ENCODE measurements around the gene ZNF24. TPM values are rescaled to one million over a fixed set of nuclear protein-coding genes. Genes with fewer than 3 reads are reported as not detected.

Gene ZNF24
- total RNA-seq, 1 experiment from 2014 or later = 54.7 TPM

DNA sequence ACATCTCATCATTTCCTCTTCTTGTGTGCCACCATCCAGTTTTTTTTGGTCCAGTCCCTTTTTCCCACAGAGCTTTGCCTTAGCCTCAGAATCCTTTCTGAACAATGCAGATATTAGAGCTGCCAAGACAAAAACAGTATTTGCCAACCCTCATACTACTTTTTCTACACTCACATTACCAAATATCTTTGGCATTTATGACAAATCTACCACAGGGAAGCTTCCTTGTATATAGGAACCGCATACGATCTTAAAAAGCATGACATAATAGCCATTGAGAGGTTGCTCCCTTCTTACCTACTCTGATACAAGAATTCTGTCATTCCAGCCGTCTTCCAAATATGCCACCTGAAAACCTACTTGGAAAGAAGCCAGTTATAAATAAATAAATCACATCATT is 9.4 kb downstream of the ZNF24 start:
- Histone ChIP-seq H3K36me3 (ENCODE audit: control insufficient read depth in 1 of 2, insufficient read depth in 2 of 2, low read length in 2 of 2) (peaks cover 57 to 69% of the 10 kb centered on the region in 2 experiments), H3K4me1 (ENCODE audit: control insufficient read depth in 1 of 2, insufficient read depth in 2 of 2, low read length in 2 of 2) (no peaks in the 10 kb centered on the region), H3K9me3 (ENCODE audit: control insufficient read depth in 1 of 2, insufficient read depth in 1 of 2, low read depth in 1 of 2, low read length in 2 of 2) (no peaks in the 10 kb centered on the region), H3K9ac (ENCODE audit: low read length) (no peak overlapping the region), H3K27ac (ENCODE audit: low read depth, low read length) (no peak overlapping the region), H2AFZ (ENCODE audit: low read depth, low read length, poor library complexity, severe bottlenecking) (no peak overlapping the region), H3K4me3 (replicated peaks in 1 of 2; ENCODE audit: low read depth in 1 of 2, low read length in 2 of 2) (no peak overlapping the region), H3K4me2 (ENCODE audit: low read length) (no peak overlapping the region), H3K27me3 (ENCODE audit: insufficient read depth, low read length) (no peaks in the 10 kb centered on the region), H4K20me1 (ENCODE audit: insufficient read depth) (no peaks in the 10 kb centered on the region), H3K9me2 (ENCODE audit: insufficient read depth) (no peaks in the 10 kb centered on the region), H3K79me2 (ENCODE audit: insufficient read depth, low read length) (peaks cover 47% of the 10 kb centered on the region)
- ATAC-seq (no peak), DNase-seq (ENCODE audit: low read depth, low spot score) (no peak)
- POLR2A ChIA-PET = no interaction called here
- CTCF ChIA-PET = no interaction called here
- intact Hi-C loops (cut with micrococcal nuclease) = no loop called here
- RAD21 ChIA-PET (ENCODE audit: low non-redundant PET in 1 of 2, low total read pairs in 2 of 2, uncharacterized antibody in 2 of 2, unreplicated experiment in 2 of 2) = no interaction called here
- BruUV-seq (replicated peaks) = no TSS peak
- TF ChIP-seq, protein P1, sequence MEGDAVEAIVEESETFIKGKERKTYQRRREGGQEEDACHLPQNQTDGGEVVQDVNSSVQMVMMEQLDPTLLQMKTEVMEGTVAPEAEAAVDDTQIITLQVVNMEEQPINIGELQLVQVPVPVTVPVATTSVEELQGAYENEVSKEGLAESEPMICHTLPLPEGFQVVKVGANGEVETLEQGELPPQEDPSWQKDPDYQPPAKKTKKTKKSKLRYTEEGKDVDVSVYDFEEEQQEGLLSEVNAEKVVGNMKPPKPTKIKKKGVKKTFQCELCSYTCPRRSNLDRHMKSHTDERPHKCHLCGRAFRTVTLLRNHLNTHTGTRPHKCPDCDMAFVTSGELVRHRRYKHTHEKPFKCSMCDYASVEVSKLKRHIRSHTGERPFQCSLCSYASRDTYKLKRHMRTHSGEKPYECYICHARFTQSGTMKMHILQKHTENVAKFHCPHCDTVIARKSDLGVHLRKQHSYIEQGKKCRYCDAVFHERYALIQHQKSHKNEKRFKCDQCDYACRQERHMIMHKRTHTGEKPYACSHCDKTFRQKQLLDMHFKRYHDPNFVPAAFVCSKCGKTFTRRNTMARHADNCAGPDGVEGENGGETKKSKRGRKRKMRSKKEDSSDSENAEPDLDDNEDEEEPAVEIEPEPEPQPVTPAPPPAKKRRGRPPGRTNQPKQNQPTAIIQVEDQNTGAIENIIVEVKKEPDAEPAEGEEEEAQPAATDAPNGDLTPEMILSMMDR (IDR thresholded peaks at IDR 0.05 in 2 of 3, conservative IDR thresholded peaks at IDR 0.05 in 1 of 3; ENCODE audit: borderline replicate concordance in 1 of 3, insufficient read depth in 1 of 3, low read depth in 2 of 3, low read length in 2 of 3) = no peak
- TF ChIP-seq EGR1 (IDR thresholded peaks at IDR 0.05; ENCODE audit: low read depth) (no peak), POLR2AphosphoS5 (IDR thresholded peaks at IDR 0.05; ENCODE audit: low read depth, low read length) (no peak), TCF7L2 (IDR thresholded peaks at IDR 0.05; ENCODE audit: borderline replicate concordance, extremely low read depth, insufficient read depth, insufficient read length) (no peak), ZFX (IDR thresholded peaks at IDR 0.05) (no peak), EZH2phosphoT487 (IDR thresholded peaks at IDR 0.05; ENCODE audit: borderline replicate concordance) (no peak), CEBPB (IDR thresholded peaks at IDR 0.05; ENCODE audit: low read depth) (no peak), ZNF274 (IDR thresholded peaks at IDR 0.05; ENCODE audit: low read depth, low read length) (no peak), RAD21 (IDR thresholded peaks at IDR 0.05; ENCODE audit: low read depth) (no peak), POLR2A (IDR thresholded peaks at IDR 0.05; ENCODE audit: borderline replicate concordance, extremely low read depth, insufficient read depth, insufficient read length) (no peak), CBX3 (IDR thresholded peaks at IDR 0.05; ENCODE audit: low read depth) (no peak), YY1 (IDR thresholded peaks at IDR 0.05; ENCODE audit: extremely low read depth, insufficient replicate concordance, low read depth, low read length) (no peak), FOSL1 (IDR thresholded peaks at IDR 0.05; ENCODE audit: low read depth) (no peak), ELF1 (IDR thresholded peaks at IDR 0.05; ENCODE audit: borderline replicate concordance, low read depth) (no peak)
- TF ChIP-seq, protein P2, sequence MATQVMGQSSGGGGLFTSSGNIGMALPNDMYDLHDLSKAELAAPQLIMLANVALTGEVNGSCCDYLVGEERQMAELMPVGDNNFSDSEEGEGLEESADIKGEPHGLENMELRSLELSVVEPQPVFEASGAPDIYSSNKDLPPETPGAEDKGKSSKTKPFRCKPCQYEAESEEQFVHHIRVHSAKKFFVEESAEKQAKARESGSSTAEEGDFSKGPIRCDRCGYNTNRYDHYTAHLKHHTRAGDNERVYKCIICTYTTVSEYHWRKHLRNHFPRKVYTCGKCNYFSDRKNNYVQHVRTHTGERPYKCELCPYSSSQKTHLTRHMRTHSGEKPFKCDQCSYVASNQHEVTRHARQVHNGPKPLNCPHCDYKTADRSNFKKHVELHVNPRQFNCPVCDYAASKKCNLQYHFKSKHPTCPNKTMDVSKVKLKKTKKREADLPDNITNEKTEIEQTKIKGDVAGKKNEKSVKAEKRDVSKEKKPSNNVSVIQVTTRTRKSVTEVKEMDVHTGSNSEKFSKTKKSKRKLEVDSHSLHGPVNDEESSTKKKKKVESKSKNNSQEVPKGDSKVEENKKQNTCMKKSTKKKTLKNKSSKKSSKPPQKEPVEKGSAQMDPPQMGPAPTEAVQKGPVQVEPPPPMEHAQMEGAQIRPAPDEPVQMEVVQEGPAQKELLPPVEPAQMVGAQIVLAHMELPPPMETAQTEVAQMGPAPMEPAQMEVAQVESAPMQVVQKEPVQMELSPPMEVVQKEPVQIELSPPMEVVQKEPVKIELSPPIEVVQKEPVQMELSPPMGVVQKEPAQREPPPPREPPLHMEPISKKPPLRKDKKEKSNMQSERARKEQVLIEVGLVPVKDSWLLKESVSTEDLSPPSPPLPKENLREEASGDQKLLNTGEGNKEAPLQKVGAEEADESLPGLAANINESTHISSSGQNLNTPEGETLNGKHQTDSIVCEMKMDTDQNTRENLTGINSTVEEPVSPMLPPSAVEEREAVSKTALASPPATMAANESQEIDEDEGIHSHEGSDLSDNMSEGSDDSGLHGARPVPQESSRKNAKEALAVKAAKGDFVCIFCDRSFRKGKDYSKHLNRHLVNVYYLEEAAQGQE (IDR thresholded peaks at IDR 0.05; ENCODE audit: low read depth) = no peak

Data from HCT116 (cell line).